HG03571 (cell line): Measurements from ENCODE around the gene SLC22A2.

Experiments
- ATAC-seq: cut with Tn5 transposase; IDR thresholded peaks from one replicate; pipeline ENCODE4 v1.9.1; 2021; ENCODE audit not compliant: unreplicated experiment

Gene SLC22A2

DNA sequence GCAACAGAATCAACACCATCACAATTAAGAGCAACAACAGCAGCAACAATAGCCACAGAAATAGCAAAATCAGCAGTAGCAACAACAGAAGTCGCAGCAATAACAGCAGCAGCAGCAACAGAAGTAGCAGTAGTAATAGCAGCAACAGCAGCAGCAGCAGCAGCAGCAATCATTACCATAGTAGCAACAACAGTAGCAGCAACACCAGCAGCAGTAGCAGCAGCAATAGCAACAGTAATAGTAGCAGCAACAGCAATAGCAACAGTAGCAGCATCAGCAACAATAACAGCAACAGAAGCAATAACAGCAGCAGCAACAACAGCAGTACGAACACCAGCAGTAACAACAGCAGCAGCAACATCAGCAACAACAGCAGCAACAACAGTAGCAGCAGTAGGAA, 39.8 kb downstream of the SLC22A2 start:
- no peak for ATAC-seq

GRCh38 chr6:160217863-160218262, 40.8 kb downstream of the SLC22A2 start:
- no peak for ATAC-seq

GRCh38 chr6:160217073-160217472, 41.5 kb downstream of the SLC22A2 start:
- ATAC-seq = no peak

DNA sequence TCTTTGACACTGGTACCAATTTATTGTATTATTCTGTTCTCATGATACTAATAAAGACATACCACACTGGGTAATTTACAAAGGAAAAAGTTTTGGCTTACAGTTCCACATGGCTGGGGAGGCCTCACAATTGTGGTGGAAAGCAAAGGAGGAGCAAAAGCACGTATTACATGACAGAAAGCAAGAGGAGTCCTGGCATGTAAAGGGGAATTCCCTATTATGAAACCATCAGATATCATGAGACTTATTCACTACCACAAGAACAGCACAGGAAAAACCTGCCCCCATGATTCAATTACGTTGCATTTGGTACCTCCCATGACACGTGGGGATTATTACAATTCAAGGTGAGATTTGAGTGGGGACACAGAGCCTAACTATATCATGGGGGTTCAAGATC, 43.4 kb downstream of the SLC22A2 start:
- no peak for ATAC-seq

DNA sequence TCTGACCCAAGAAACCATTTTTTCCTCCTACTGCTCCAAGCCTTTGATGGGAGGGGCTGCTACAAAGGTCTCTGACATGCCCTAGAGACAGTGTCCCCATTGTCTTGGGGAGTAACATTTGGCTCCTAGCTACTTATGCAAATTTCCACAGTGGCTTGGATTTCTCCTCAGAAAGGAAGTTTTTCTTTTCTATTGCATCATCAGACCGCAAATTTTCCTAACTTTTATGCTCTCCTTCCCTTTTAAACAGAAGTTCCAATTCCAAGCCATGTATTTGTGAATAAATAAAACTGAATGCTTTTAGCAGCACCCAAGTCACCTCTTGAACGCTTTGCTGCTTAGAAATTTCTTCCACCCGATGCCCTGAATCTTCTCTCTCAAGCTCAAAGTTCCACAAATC, 51.0 kb downstream of the SLC22A2 start:
- ATAC-seq = no peak

GRCh38 chr6:160204710-160205109, 53.9 kb downstream of the SLC22A2 start:
- ATAC-seq = no peak

DNA sequence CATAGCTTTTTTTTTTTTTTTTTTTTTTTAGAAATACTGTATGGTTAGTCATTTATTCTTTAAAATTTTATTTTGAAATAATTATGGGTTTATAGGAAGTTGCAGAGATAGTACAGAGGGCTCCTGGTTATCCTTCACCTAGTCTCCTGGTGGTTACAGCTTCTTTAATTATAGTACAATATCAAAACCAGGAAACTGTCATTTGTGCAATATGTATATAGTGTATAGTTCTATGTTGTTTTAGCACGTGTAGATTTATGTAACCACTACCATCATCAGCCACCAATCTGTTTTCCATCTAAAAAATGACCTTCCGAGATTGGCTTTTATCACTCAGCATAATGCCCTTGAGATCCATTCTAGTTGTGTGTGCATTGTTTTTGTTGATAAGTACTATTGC, 54.7 kb downstream of the SLC22A2 start:
- ATAC-seq = no peak

- ATAC-seq = no peak
Observed at GRCh38 chr6:160203522-160203921, 55.1 kb downstream of the SLC22A2 start.

DNA sequence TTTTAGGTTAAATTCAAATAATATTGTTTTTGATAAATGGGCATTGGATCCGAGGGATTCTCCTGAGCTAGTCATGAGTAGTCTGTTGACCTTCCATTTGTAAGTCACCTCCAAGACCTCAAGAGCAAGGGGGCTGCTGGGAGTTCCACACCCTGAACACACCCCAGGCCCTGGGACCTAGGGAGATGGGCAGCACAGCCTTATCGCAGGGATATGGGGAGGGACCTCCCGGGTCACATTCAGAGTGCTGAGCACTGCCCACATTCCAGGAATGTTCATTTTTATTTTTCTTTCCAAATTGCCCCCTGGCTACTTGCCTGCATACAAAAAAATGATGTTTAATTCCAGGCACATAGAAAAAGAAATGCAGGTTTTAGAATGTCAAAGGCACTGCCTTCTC, 55.5 kb downstream of the SLC22A2 start:
- ATAC-seq = no peak

GRCh38 chr6:160202411-160202810, 56.2 kb downstream of the SLC22A2 start:
- ATAC-seq = no peak

DNA sequence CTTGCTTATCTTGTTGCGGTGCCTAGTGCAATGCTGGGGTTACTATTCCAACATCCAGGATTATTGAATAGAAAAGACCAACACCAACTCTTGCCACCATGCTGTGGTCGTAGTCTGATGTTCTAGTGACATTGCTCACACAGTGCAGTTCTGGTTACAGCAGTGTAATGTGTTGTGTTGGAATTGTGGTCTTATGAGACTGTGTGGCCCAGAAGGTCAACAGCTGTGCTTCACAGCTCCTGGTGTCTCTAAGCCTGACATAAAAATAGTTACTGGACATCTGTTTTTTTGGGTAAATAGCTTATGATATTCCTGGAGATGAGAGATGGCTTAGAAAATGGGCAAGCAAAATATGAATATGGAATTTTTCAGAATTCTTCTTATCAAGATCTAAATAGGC, 57.6 kb downstream of the SLC22A2 start:
- no peak for ATAC-seq

GRCh38 chr6:160198606-160199211, 59.9 kb downstream of the SLC22A2 start:
- peak; percentile 99 for ATAC-seq

DNA sequence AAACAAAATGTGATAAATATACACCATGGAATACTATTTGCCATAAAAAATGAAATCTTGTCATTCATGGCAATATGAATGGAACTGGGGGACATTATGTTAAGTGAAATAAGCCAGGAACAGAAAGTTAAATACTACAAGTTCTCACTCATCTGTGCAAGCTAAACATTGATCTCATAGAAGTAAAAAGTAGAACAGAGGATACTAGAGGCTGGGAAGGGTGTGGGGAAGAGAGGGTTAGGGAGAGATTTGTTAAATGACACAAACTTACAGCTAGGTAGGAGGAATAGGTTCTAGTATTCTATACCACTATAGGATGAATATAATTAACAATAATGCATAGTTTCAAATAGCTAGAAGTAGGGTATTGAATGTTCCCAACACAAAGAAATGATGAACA, 61.0 kb downstream of the SLC22A2 start:
- ATAC-seq = no peak

DNA sequence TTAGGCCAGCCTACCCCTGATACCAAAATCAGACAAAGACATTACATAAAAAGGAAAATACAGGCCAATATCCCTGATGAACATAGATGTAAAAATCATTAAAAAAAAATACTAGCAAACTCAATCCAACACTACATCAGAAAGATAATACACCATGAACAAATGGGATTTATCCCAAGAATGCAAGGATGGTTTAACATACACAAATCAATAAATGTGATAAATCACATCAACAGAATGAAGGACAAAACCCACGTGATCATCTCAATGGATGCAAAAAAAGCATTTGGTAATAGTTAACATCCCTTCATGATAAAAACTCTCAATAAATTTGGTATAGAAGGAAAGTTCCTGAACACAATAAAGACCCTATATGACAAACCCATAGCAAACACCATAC, 63.8 kb downstream of the SLC22A2 start:
- ATAC-seq = no peak

DNA sequence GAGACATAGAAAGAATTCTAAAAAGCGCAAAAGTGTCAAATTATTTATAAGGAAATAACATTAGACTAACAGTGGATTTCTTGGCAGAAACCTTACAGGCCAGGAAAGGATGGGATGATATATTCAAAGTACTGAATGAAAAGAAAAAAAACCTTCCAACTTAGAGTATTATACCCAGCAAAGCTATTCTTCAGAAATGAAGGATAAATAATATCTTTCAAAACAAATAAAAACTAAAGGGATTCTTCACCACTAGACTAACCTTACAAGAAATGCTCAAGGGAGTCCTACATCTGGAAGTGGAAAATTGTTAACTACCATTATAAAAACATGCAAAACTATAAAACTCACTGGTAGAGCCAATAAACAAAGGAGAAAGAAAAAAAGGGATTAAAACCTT, 65.8 kb downstream of the SLC22A2 start:
- no peak for ATAC-seq

- no peak for ATAC-seq
Observed at GRCh38 chr6:160190973-160191372, 67.6 kb downstream of the SLC22A2 start.

- ATAC-seq = no peak
Observed at GRCh38 chr6:160190081-160190480, 68.5 kb downstream of the SLC22A2 start.

DNA sequence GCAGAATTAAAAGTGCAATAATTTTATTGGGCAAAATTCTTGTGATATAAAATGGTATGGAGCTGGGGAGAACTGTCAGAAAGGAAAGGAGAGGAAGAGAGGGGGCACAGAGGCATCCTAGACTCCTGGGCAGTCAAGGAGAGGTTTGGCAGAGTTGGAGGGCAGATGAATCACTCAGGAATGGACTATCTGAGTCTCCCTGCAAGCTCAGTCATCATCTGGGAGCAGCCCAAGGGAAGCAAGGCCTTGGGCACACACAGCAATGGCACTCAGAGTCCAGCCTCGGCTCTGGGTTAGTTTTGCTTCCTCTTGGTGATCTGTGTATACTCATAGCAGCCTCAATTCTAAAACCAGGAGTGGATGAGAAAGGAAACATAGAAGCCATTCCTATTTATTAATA, 69.8 kb downstream of the SLC22A2 start:
- ATAC-seq = no peak

DNA sequence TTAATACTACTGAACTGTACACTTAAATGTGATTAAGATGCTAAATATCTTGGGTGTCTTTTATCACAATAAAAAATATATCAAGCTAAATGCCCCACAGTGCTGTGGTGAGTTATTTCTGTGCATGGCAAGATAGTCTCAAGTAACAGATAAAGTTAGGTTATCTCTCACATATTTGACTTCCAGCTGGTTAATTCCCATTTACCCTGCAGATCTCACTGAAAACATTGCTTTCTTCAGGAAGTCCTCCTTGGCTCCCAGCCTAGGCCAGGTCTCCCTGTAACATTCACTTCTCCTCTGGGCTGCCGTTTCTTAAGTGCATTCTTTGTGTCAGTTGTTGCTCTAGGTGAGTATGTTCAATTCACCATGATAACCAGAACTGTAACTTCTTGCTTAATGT, 77.9 kb downstream of the SLC22A2 start:
- ATAC-seq = no peak

DNA sequence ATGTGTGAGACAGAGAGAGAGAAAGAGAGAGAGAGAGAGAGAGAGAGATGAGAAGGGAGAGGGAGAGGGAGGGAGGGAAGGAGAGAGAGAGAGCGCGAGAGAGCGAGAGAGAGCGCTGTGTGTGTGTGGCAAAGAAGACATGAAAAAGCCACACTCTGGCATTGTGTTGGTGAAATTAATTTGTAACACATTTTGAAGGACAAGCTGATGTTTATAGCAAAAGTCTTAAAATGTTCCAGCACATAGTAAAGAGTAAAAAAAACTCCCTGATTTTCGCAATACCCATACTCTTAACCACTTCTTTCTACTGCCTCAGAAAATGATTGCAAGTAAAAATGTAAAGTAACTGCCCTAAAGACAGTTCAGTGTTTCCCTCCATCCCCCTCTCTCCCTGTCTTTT, 80.3 kb downstream of the SLC22A2 start:
- ATAC-seq = no peak

DNA sequence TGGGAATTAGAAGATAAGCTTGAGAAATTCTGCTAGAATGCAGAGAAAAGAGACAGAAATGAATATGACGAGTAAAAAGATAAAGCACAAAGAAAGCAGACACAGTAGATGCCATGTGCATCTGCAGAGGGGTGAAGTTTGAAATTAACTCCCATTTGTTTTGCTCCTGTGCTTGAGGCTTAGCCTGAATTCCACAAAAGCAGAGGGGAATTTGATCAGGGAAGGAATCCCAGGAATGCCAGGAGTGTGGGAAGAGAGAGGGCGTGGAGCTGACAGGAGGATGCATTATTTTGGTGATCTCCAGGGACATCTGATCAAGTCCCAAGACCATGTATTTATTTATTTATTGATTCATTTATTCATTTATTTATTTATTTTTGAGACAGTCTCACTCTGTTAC, 81.4 kb downstream of the SLC22A2 start:
- ATAC-seq = no peak

GRCh38 chr6:160174681-160175080, 83.9 kb downstream of the SLC22A2 start:
- no peak for ATAC-seq

GRCh38 chr6:160173806-160174527, 84.7 kb downstream of the SLC22A2 start:
- no peak for ATAC-seq
